ENCODE results near the gene IGHMBP2.

IGHMBP2 gene

DNA sequence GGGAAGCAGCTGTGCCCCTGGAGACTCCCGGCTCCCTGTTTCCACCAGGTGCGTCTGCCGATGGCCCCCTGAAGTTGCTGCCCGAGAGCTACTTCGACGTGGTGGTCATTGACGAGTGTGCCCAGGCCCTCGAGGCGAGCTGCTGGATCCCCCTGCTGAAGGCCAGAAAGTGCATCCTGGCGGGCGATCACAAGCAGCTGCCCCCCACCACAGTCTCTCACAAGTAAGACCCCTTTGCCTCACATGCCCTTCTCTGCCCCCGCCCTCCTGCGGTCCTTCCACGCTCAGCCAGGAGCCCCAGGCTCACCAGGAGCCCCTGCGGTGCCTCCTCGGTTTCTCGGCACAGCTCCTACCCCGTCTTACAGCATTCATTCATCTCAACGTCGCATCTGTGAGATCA lies 25.4 kb downstream of the IGHMBP2 start:
- TF ChIP-seq ZFX (IDR thresholded peaks at IDR 0.05), result no peak
- H3K27ac ChIP-seq, result no peak overlapping the region

DNA sequence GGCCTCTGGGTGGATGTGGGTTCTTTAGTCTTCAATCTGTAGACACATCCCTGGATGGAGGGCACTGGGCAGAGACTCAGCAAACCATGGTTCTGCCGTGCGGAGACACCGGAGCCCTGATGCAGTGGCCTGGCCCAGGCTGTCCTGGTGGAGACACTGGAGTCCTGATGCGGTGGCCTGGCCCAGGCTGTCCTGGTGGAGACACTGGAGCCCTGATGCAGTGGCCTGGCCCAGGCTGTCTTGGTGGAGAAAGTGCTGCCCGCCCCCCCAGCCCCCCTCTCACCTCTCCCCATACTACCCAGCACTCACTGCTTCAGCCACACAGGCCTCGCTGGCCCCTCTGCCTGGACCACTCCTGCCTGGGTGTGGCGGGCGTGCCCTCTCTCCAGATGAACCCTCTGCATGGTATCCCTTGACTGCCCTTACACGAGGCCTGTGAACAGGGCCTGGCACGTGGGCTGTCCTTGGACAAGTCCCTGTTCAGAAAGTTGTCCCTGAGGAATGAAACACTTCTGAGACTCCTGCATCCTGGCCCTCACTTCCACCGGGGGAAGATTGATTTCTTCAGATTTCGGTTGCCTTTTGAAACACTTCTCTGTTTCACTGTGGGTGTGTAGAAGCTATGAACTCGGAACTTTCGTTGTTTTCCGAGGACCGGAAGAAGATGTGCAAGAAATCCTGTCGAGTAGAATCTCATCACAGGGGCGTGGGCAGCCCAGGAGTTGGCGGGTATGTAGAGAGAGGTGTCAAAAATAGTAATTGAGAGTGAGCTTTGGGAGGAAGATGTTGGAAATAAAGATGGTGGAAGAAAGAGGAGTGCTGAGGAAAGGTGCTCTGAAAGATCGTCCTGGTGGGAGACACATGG lies 26.2 kb downstream of the IGHMBP2 start:
- H3K27ac ChIP-seq, result no peak overlapping the region
- TF ChIP-seq, protein P1, sequence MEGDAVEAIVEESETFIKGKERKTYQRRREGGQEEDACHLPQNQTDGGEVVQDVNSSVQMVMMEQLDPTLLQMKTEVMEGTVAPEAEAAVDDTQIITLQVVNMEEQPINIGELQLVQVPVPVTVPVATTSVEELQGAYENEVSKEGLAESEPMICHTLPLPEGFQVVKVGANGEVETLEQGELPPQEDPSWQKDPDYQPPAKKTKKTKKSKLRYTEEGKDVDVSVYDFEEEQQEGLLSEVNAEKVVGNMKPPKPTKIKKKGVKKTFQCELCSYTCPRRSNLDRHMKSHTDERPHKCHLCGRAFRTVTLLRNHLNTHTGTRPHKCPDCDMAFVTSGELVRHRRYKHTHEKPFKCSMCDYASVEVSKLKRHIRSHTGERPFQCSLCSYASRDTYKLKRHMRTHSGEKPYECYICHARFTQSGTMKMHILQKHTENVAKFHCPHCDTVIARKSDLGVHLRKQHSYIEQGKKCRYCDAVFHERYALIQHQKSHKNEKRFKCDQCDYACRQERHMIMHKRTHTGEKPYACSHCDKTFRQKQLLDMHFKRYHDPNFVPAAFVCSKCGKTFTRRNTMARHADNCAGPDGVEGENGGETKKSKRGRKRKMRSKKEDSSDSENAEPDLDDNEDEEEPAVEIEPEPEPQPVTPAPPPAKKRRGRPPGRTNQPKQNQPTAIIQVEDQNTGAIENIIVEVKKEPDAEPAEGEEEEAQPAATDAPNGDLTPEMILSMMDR (conservative IDR thresholded peaks at IDR 0.05), result no peak
- TF ChIP-seq ZFX (IDR thresholded peaks at IDR 0.05), result no peak

DNA sequence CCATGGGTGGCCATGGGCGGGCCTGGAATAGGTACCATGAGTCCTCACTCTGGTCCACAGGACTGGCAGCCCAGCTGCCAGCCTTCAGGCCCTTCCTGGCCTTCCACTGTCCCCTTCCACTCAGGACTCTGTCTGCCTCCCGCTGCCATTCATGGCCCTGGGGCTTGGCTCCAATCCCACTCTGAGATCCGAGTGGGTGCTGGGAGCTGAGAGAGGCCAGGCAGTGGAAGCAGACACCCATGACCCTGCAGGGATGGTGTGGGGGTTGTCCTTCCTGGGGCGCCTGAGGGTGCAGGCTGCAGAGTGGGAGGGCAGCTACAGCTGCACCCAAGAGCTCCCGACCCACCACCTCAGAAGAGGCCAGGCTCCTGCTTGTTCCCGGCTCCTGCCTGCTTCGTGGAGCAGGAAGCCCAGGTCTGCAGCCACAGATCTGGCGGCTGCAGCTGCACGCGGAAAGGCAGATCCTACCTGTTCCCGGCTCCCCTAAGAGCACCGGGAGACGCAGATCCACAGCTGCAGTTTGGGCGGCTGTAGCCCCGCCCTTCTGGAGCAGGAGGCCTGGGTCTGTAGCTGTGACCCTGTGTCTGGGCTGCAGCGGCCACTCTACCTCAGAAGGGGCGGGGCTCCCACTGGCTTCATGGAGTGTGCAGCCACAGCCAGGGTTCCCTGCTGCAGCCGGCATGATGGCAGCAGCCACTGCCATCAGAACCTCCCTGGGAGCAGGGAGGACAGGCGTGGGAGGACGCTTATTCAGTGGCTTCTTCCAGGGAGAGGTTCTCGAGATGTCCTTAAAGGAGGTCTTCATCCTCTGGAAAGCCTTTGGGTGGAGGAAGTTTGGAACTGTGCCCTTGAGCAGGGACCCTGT lies 27.5 kb downstream of the IGHMBP2 start:
- TF ChIP-seq, protein P1 (conservative IDR thresholded peaks at IDR 0.05), result no peak
- no peak for TF ChIP-seq ZFX (IDR thresholded peaks at IDR 0.05)
- H3K27ac ChIP-seq, result no peak overlapping the region

DNA sequence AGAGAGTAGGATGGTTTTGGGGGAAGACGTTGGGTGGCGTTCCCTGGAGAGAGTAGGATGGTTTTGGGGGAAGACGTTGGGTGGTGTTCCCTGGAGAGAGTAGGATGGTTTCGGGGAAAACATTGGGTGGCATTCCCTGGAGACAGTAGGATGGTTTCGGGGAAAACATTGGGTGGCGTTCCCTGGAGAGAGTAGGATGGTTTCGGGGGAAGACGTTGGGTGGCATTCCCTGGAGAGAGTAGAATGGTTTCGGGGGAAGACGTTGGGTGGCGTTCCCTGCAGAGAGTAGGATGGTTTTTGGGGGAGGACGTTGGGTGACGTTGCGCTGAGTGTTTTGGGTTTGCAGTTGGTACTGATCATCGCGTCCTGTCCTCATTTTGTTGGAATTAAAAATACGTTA lies 28.2 kb downstream of the IGHMBP2 start:
- no peak overlapping the region for H3K27ac ChIP-seq
- TF ChIP-seq ZFX (IDR thresholded peaks at IDR 0.05), result no peak
- TF ChIP-seq, protein P1 (conservative IDR thresholded peaks at IDR 0.05), result no peak

DNA sequence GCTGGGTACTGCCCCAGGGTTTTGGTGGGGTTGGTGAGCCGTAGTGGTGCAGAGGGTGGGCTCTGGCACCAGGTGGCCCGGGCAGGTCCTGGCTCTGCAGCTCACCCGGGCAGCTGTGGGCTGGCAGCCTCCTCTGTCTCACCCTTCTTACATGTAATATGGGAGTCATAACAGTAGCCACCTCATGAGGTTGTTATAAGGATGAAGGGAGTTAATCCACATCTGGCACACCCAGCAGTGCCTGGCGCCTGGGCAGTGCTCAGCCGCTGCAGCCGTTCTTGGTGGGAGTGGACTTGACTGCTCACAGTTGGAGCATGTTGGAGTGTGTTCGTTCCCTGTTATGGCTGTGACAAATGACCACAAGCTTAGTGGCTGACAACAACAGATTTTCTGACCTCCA lies 28.7 kb downstream of the IGHMBP2 start:
- H3K27ac ChIP-seq, result no peak overlapping the region
- no peak for TF ChIP-seq ZFX (IDR thresholded peaks at IDR 0.05)
- TF ChIP-seq, protein P1 (conservative IDR thresholded peaks at IDR 0.05), result no peak

DNA sequence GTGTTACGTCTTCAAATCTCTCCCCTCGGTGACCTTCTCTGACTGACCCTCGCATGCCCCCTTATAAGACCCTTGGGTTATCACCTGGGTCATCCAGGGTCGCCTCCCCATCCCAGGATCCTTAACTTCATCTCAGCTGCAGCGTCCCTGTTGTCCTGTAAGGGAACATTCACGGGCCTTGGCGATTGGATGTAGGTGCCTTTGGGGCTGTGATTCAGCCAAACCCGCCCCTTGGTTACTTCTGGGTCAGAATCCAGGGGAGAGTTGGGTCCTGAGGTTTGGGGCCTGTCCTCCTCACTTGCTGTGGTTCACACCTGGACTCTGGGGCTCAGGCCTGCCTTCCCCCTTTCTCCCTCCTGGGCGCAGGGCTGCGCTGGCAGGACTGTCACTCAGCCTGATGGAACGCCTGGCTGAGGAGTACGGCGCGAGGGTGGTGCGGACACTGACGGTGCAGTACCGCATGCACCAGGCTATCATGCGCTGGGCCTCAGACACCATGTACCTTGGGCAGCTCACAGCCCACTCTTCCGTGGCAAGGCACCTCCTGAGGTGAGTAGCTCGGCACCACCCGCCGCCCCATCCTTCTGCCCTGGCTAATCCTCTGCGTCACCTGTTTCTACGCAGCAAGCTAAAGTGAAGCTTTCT lies 29.4 kb downstream of the IGHMBP2 start:
- no peak overlapping the region for H3K27ac ChIP-seq
- no peak for TF ChIP-seq ZFX (IDR thresholded peaks at IDR 0.05)
- TF ChIP-seq, protein P1 (conservative IDR thresholded peaks at IDR 0.05), result no peak

DNA sequence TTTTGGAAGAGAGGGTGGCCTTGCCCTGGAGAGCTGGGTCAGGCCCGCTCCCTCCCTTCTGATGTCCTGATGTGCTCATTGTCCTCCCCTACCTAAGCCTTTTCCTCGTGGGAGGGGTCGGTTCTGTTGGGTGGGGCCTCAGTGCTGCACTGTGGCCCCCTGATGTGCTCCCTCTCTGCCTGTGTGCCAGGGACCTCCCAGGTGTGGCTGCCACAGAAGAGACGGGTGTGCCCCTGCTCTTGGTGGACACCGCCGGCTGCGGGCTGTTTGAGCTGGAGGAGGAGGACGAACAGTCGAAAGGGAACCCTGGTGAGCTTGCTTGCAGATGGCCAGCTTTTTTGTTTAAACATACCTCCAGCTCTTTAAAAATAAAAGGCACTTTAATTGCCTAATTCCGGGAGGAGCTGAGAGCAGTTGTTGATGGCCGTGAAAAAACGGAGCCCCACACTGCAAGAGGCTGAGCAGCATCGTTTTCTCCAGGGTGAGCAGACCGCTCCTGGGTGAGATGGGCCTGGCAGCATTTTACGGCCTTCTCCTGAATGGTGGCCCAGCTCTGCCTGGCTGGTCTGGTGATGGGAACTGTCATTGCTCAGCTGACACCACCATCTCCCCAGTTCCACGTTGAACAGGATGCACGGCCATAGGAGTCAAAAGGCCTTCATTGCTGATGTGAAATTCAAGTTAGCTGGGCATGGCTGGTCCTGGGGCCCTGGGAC lies 30.1 kb downstream of the IGHMBP2 start:
- TF ChIP-seq, protein P1 (conservative IDR thresholded peaks at IDR 0.05), result no peak
- TF ChIP-seq ZFX (IDR thresholded peaks at IDR 0.05), result no peak
- no peak overlapping the region for H3K27ac ChIP-seq

Data from C4-2B (cell line).